H1 (cell line): ENCODE measurements around the gene DNAH10. TPM values are rescaled to one million over a fixed set of nuclear protein-coding genes. Genes with fewer than 3 reads are reported as not detected.

Source experiments
- CTCF ChIA-PET: fragments of 300-600 bp; sonication (Branson Sonifier 250); formaldehyde crosslinking; loops from one replicate; lab custom pipeline; 2021; ENCODE audit not compliant: partially characterized antibody; lab: Charles Lee
- POLR2A ChIA-PET: fragments of 300-600 bp; sonication (Branson Sonifier 250); formaldehyde crosslinking; loops from one replicate; lab custom pipeline; 2021; ENCODE audit warnings: inconsistent platforms; ENCODE audit not compliant: partially characterized antibody; lab: Charles Lee
- DNase-seq, 2 experiments: peaks; one replicate each; pipeline versions ENCODE4 v3.0.0 to v3.0.0-alpha.2; 2010 to 2022; ENCODE audit warnings: low spot score in 2 of 2, low read depth in 1 of 2, mixed read lengths in 1 of 2
- FAIRE-seq: peaks from 2 replicates; lab custom pipeline; 2011; peaks lifted over from hg19 to GRCh38; lab: Jason Lieb, UNC
- H2AFZ ChIP-seq: 2 replicates; pipeline ENCODE4 v1.8.1; 2012; ENCODE audit warnings: low read length, inconsistent platforms
- H2AK5ac ChIP-seq: 2 replicates; pipeline ENCODE4 v1.6.1; 2013; ENCODE audit warnings: low read depth, low read length
- H2BK120ac ChIP-seq: replicated peaks from 2 replicates; pipeline ENCODE3; 2013; ENCODE audit warnings: low read depth, low read length, inconsistent platforms
- H2BK12ac ChIP-seq: 2 replicates; pipeline ENCODE4 v1.6.1; 2013; ENCODE audit warnings: low read depth, low read length
- H2BK15ac ChIP-seq: 2 replicates; pipeline ENCODE4 v1.6.1; 2013; ENCODE audit warnings: low read length
- H2BK20ac ChIP-seq: 2 replicates; pipeline ENCODE4 v1.6.1; 2013; ENCODE audit warnings: low read length
- H2BK5ac ChIP-seq: 2 replicates; pipeline ENCODE4 v1.6.1; 2013; ENCODE audit warnings: low read depth, low read length
- H3K14ac ChIP-seq: 2 replicates; pipeline ENCODE4 v1.6.1; 2013; ENCODE audit warnings: inconsistent platforms; ENCODE audit not compliant: insufficient read length
- H3K18ac ChIP-seq: 2 replicates; pipeline ENCODE4 v1.6.1; 2013; ENCODE audit warnings: low read length; ENCODE audit errors: extremely low read depth
- H3K23ac ChIP-seq: 2 replicates; pipeline ENCODE4 v1.6.1; 2013; ENCODE audit warnings: inconsistent platforms; ENCODE audit not compliant: insufficient read length
- H3K23me2 ChIP-seq: 2 replicates; pipeline ENCODE4 v1.6.1; 2013; ENCODE audit warnings: low read depth, low read length
- H3K27ac ChIP-seq: 2 replicates; pipeline ENCODE4 v1.6.1; 2011; ENCODE audit warnings: low read depth, low read length, inconsistent platforms
- H3K27me3 ChIP-seq, 4 experiments: replicated peaks in 1 of 4; 1 replicate in 1 of 4; 2 replicates in 3 of 4; pipeline versions ENCODE4 v1.6.1 to v1.8.1; 2011 to 2013; ENCODE audit warnings: low read length in 3 of 4, mild to moderate bottlenecking in 3 of 4, inconsistent platforms in 2 of 4, mixed read lengths in 2 of 4, moderate library complexity in 1 of 4; ENCODE audit not compliant: control insufficient read depth in 3 of 4, insufficient read depth in 3 of 4; ENCODE audit errors: extremely low read depth in 1 of 4
- H3K36me3 ChIP-seq, 4 experiments: 2 replicates each; pipeline versions ENCODE4 v1.6.1 to v1.8.1; 2011 to 2013; ENCODE audit warnings: mild to moderate bottlenecking in 4 of 4, low read length in 3 of 4, moderate library complexity in 2 of 4, control low read depth in 1 of 4, inconsistent platforms in 1 of 4; ENCODE audit not compliant: insufficient read depth in 4 of 4, control insufficient read depth in 2 of 4
- H3K4ac ChIP-seq: replicated peaks from 2 replicates; pipeline ENCODE3; 2013; ENCODE audit warnings: low read length, low read depth, mixed read lengths, inconsistent platforms; ENCODE audit not compliant: insufficient read length
- H3K4me1 ChIP-seq, 4 experiments: replicated peaks in 1 of 4; 1 replicate in 1 of 4; 2 replicates in 3 of 4; pipeline versions ENCODE4 v1.6.1 to v1.8.1; 2011 to 2013; ENCODE audit warnings: low read length in 3 of 4, inconsistent platforms in 2 of 4, mixed read lengths in 1 of 4; ENCODE audit not compliant: insufficient read depth in 4 of 4, control insufficient read depth in 3 of 4
- H3K4me2 ChIP-seq, 2 experiments: 2 replicates each; pipeline versions ENCODE4 v1.6.1 to v1.8.1; 2011 to 2013; ENCODE audit warnings: low read depth in 2 of 2, low read length in 2 of 2, control low read depth in 1 of 2, inconsistent platforms in 1 of 2, mild to moderate bottlenecking in 1 of 2; ENCODE audit not compliant: insufficient read depth in 1 of 2
- H3K4me3 ChIP-seq, 4 experiments: fragments of 200-600, 300-600 bp in 1 of 4; sonication (generic), shearing (Covaris generic), sonication (Bioruptor Twin) in 1 of 4; 2 replicates each; pipeline versions ENCODE4 v1.5.1 to v1.8.1; 2011 to 2016; ENCODE audit warnings: low read length in 4 of 4, low read depth in 3 of 4, control low read depth in 2 of 4, inconsistent platforms in 2 of 4, mild to moderate bottlenecking in 2 of 4, mixed read lengths in 1 of 4, moderate library complexity in 1 of 4; ENCODE audit not compliant: insufficient read depth in 2 of 4; ENCODE audit errors: extremely low read depth in 1 of 4
- H3K56ac ChIP-seq: replicated peaks from 2 replicates; pipeline ENCODE3; 2013; ENCODE audit warnings: low read depth, mild to moderate bottlenecking, mixed read lengths, low read length, inconsistent platforms; ENCODE audit not compliant: insufficient read length
- H3K79me1 ChIP-seq: 2 replicates; pipeline ENCODE4 v1.6.1; 2013; ENCODE audit warnings: low read depth, low read length, control low read depth
- H3K79me2 ChIP-seq, 2 experiments: 2 replicates each; pipeline versions ENCODE4 v1.6.1 to v1.8.1; 2012 to 2013; ENCODE audit warnings: low read length in 2 of 2, mild to moderate bottlenecking in 2 of 2, inconsistent platforms in 1 of 2; ENCODE audit not compliant: insufficient read depth in 2 of 2, control insufficient read depth in 1 of 2
- H3K9ac ChIP-seq, 4 experiments: replicated peaks in 1 of 4; 1 replicate in 1 of 4; 2 replicates in 3 of 4; pipeline versions ENCODE4 v1.6.1 to v1.8.1; 2011 to 2013; ENCODE audit warnings: low read depth in 3 of 4, low read length in 3 of 4, control low read depth in 2 of 4, mild to moderate bottlenecking in 2 of 4, moderate library complexity in 2 of 4, inconsistent platforms in 1 of 4; ENCODE audit errors: extremely low read depth in 1 of 4
- H3K9me3 ChIP-seq, 2 experiments: 2 replicates each; pipeline versions ENCODE4 v1.6.1 to v1.8.1; 2012 to 2013; ENCODE audit warnings: mild to moderate bottlenecking in 2 of 2, moderate library complexity in 2 of 2, control low read depth in 1 of 2, inconsistent platforms in 1 of 2, low read depth in 1 of 2, low read length in 1 of 2, mixed read lengths in 1 of 2; ENCODE audit not compliant: insufficient read depth in 2 of 2
- H4K20me1 ChIP-seq, 2 experiments: replicated peaks in 1 of 2; 2 replicates each; pipeline versions ENCODE3 to v1.8.1; 2011 to 2013; ENCODE audit warnings: inconsistent platforms in 2 of 2, low read length in 2 of 2, mild to moderate bottlenecking in 1 of 2; ENCODE audit not compliant: insufficient read depth in 2 of 2, control insufficient read depth in 1 of 2
- H4K5ac ChIP-seq: 2 replicates; pipeline ENCODE4 v1.6.1; 2013; ENCODE audit warnings: low read length, low read depth, mixed read lengths, inconsistent platforms; ENCODE audit not compliant: insufficient read length
- H4K8ac ChIP-seq: 2 replicates; pipeline ENCODE4 v1.8.0; 2013; ENCODE audit warnings: mild to moderate bottlenecking, moderate library complexity, low read length, inconsistent platforms; ENCODE audit not compliant: insufficient read depth; ENCODE audit errors: extremely low read depth
- H4K91ac ChIP-seq: replicated peaks from 2 replicates; pipeline ENCODE3; 2013; ENCODE audit warnings: low read length, mixed read lengths, inconsistent platforms; ENCODE audit not compliant: insufficient read length
- EZH2 ChIP-seq: fragments of 200-600 bp; sonication (generic); IDR thresholded peaks from 2 replicates; pipeline ENCODE4 v1.7.1; 2012; ENCODE audit warnings: low read depth, mild to moderate bottlenecking, moderate library complexity, low read length, inconsistent platforms; ENCODE audit not compliant: severe bottlenecking
- GTF2F1 ChIP-seq: IDR thresholded peaks from 2 replicates; pipeline ENCODE4 v1.6.1; 2012; ENCODE audit warnings: low read depth, low read length, improper control_type of control experiment, borderline replicate concordance
- SUZ12 ChIP-seq: fragments of 200-600 bp; sonication (generic); IDR thresholded peaks from 2 replicates; pipeline ENCODE4 v1.6.1; 2012; ENCODE audit warnings: mild to moderate bottlenecking, inconsistent platforms, low read length, moderate library complexity, mixed read lengths
- WGBS, 2 experiments: shearing (Covaris generic) in 1 of 2; methylation state at CpG; one replicate each; pipeline versions ENCODE4 v1.1.6 to v1.1.7; 2013 to 2015; ENCODE audit warnings: low lambda C conversion rate in 2 of 2, mixed read lengths in 2 of 2, inconsistent platforms in 1 of 2, low coverage in 1 of 2, missing lambda C conversion rate in 1 of 2; ENCODE audit not compliant: insufficient replicate concordance in 2 of 2, insufficient coverage in 1 of 2, insufficient read length in 1 of 2; ENCODE audit errors: extremely low coverage in 1 of 2, missing lambda C conversion rate in 1 of 2; 5-methylcytosine and 5-hydroxymethylcytosine counted together
- polyA plus RNA-seq, 7 experiments: library from polyadenylated mRNA; depleted of rRNA in 3 of 7; stranded (reverse) in 5 of 7; unstranded in 2 of 7; fragments of >200 nt in 5 of 7; fragments of 200-250 nt in 2 of 7; gene quantifications; 1 replicate in 5 of 7; 2 replicates in 1 of 7; 4 replicates in 1 of 7; pipeline versions ENCODE4 v1.2.1 to v1.2.3, GENCODE V29; 2011 to 2013; ENCODE audit warnings: missing spikeins in 2 of 7, mixed read lengths in 2 of 7
- total RNA-seq: library from RNA; stranded (reverse); fragmentation: NEBNext Ultra II Directional; extraction: Animal tissue kit (Norgen Biotek cat#: 25700); gene quantifications from 2 replicates; pipeline ENCODE4 v1.2.1, GENCODE V29; 2021

Gene DNAH10
- total and polyA plus RNA-seq, 2 of the 8 experiments (the other 6 are each of a cell fraction or from before 2014, with no cell fraction given), result 0.02 to 0.24 TPM

- H2AFZ ChIP-seq, result no peak overlapping the region
- no peak overlapping the region for H4K8ac ChIP-seq
- H3K9me3 ChIP-seq, result no peaks in the 10 kb centered on the region
- H3K27ac ChIP-seq, result no peak overlapping the region
- H4K5ac ChIP-seq, result no peak overlapping the region
- peaks cover 5% of the 10 kb centered on the region; the same call in 1 of the 2 replicates for H3K23me2 ChIP-seq
- H3K4me2 ChIP-seq, result peak overlapping the region in 1 of 2 experiments; percentile 65; a peak in 2 of 4 replicates
- no peak overlapping the region for H2AK5ac ChIP-seq
- H2BK120ac ChIP-seq, result no peak overlapping the region
- POLR2A ChIA-PET, result interaction anchor here (0.8 to 0.9 kb wide), 2 partner anchors 9 to 20 kb away, joined by 3 read pairs; no protein-coding TSS in a partner anchor
- H3K27me3 ChIP-seq, result peaks cover 47 to 73% (median 65%) of the 10 kb centered on the region in 4 experiments
- H3K4ac ChIP-seq, result no peak overlapping the region
- no peak overlapping the region for H2BK12ac ChIP-seq
- H3K14ac ChIP-seq, result no peak overlapping the region
- H3K18ac ChIP-seq, result no peak overlapping the region
- DNase-seq, result no peak
- H3K4me1 ChIP-seq, result peaks cover 3 to 8% (median 5%) of the 10 kb centered on the region in 4 experiments; a peak in 6 of 7 replicates
- H3K4me3 ChIP-seq, result peak overlapping the region in 1 of 4 experiments; percentile 27; a peak in 2 of 8 replicates
- no peak overlapping the region for H3K56ac ChIP-seq
- H3K79me2 ChIP-seq, result no peaks in the 10 kb centered on the region
- H3K36me3 ChIP-seq, result peaks cover 0 to 7% (median 0%) of the 10 kb centered on the region in 4 experiments; a peak in 2 of 8 replicates
- H3K23ac ChIP-seq, result no peak overlapping the region
- H4K20me1 ChIP-seq, result peaks cover 23 to 32% of the 10 kb centered on the region in 2 experiments
- WGBS, 2 experiments, result 47% methylated on average over 10 of the region's 10 CpGs; no CpG with 5 or more reads in 1 of the 2 experiments
- H2BK5ac ChIP-seq, result no peak overlapping the region
- no peaks in the 10 kb centered on the region for H3K79me1 ChIP-seq
- H3K9ac ChIP-seq, result no peak overlapping the region
- no peak for FAIRE-seq
- no peak overlapping the region for H2BK15ac ChIP-seq
- TF ChIP-seq SUZ12, result peak; percentile 43; the same call in 1 of the 2 replicates
- TF ChIP-seq EZH2, result peak; percentile 33
- no peak for TF ChIP-seq GTF2F1
- CTCF ChIA-PET, result interaction anchor here (0.8 kb wide), 1 partner anchor 32 kb away, joined by 5 read pairs; no protein-coding TSS in a partner anchor
- no peak overlapping the region for H4K91ac ChIP-seq
- no peak overlapping the region for H2BK20ac ChIP-seq
These were observed 209.3 kb downstream of the DNAH10 start for GRCh38 chr12:123971449-123971769.
